BE2C (cell line): ENCODE results near the gene ZBTB3.

ENCODE experiments used
- DNase-seq: peaks from one replicate; pipeline ENCODE4 v3.0.0-alpha.2; 2020
- H3K27me3 ChIP-seq: fragments of 250-450 bp; sonication (Bioruptor Pico); 2 replicates; pipeline ENCODE4 v1.5.1; 2020; ENCODE audit warnings: mild to moderate bottlenecking
- H3K36me3 ChIP-seq: fragments of 250-450 bp; sonication (Bioruptor Pico); 2 replicates; pipeline ENCODE4 v1.5.1; 2020; ENCODE audit warnings: mild to moderate bottlenecking
- H3K4me1 ChIP-seq: fragments of 250-450 bp; sonication (Bioruptor Pico); 2 replicates; pipeline ENCODE4 v1.5.1; 2020
- H3K4me3 ChIP-seq: 2 replicates; pipeline ENCODE4 v1.5.1; 2011; ENCODE audit warnings: low read depth, low read length
- H3K9me3 ChIP-seq: fragments of 250-450 bp; sonication (Bioruptor Pico); 2 replicates; pipeline ENCODE4 v1.5.1; 2020
- CTCF ChIP-seq: IDR thresholded peaks from 2 replicates; pipeline ENCODE4 v1.5.1; 2012; ENCODE audit warnings: mild to moderate bottlenecking, low read depth, low read length

ZBTB3 gene

GRCh38 chr11:62727165-62727871, 26.6 kb downstream of the ZBTB3 start, which contains the start of gene HNRNPUL2:
Gene HNRNPUL2, minus strand, starts transcription at chr11:62727457. Its CDS starts 301 bp downstream, at chr11:62727156.
- DNase-seq: peak; percentile 92
- peaks cover 23% of the 10 kb centered on the region for H3K36me3 ChIP-seq
- H3K4me3 ChIP-seq: peak within 1 kb of the TSS; percentile 91

GRCh38 chr11:62726915-62727164, 27.1 kb downstream of the ZBTB3 start:
- H3K36me3 ChIP-seq: peaks cover 28% of the 10 kb centered on the region
- H3K4me1 ChIP-seq: no peaks in the 10 kb centered on the region
- no peaks in the 10 kb centered on the region for H3K9me3 ChIP-seq

More at GRCh38 chr11:62727165-62727871, 26.6 kb downstream of the ZBTB3 start, which contains the start of gene HNRNPUL2:
- Histone ChIP-seq H3K27me3 (no peaks in the 10 kb centered on the region), H3K4me1 (no peaks in the 10 kb centered on the region), H3K9me3 (no peaks in the 10 kb centered on the region)
- TF ChIP-seq CTCF: no peak

GRCh38 chr11:62726156-62726914, 27.6 kb downstream of the ZBTB3 start:
- Histone ChIP-seq H3K27me3 (no peaks in the 10 kb centered on the region), H3K4me3 (peak overlapping the region; percentile 91), H3K36me3 (peaks cover 31% of the 10 kb centered on the region), H3K9me3 (no peaks in the 10 kb centered on the region), H3K4me1 (no peaks in the 10 kb centered on the region)
- no peak for DNase-seq
- no peak for TF ChIP-seq CTCF

More at GRCh38 chr11:62726915-62727164, 27.1 kb downstream of the ZBTB3 start:
- no peak for DNase-seq
- Histone ChIP-seq H3K4me3 (peak overlapping the region; percentile 91), H3K27me3 (no peaks in the 10 kb centered on the region)
- TF ChIP-seq CTCF: no peak

- H3K4me3 ChIP-seq: peak overlapping the region; percentile 91
- no peak for TF ChIP-seq CTCF
- no peak for DNase-seq
- no peaks in the 10 kb centered on the region for H3K9me3 ChIP-seq
- peaks cover 35% of the 10 kb centered on the region for H3K36me3 ChIP-seq
- H3K4me1 ChIP-seq: no peaks in the 10 kb centered on the region
- H3K27me3 ChIP-seq: no peaks in the 10 kb centered on the region
Observed at GRCh38 chr11:62725646-62726045, 28.3 kb downstream of the ZBTB3 start.

GRCh38 chr11:62724171-62724570, 29.8 kb downstream of the ZBTB3 start:
- Histone ChIP-seq H3K27me3 (no peaks in the 10 kb centered on the region), H3K36me3 (peaks cover 45% of the 10 kb centered on the region), H3K4me3 (peak overlapping the region; percentile 91), H3K9me3 (no peaks in the 10 kb centered on the region), H3K4me1 (no peaks in the 10 kb centered on the region)
- TF ChIP-seq CTCF: no peak
- DNase-seq: no peak

GRCh38 chr11:62721994-62722393, 32.0 kb downstream of the ZBTB3 start:
- DNase-seq: no peak

More at GRCh38 chr11:62721994-62722393, 32.0 kb downstream of the ZBTB3 start:
- no peak overlapping the region for H3K4me3 ChIP-seq
- H3K9me3 ChIP-seq: no peaks in the 10 kb centered on the region
- H3K4me1 ChIP-seq: no peaks in the 10 kb centered on the region
- H3K27me3 ChIP-seq: no peaks in the 10 kb centered on the region
- TF ChIP-seq CTCF: peak; percentile 12; the same call in 1 of the 2 replicates
- H3K36me3 ChIP-seq: peaks cover 64% of the 10 kb centered on the region
